Hematopoietic multipotent progenitor cell treated with erythropoietin and hydrocortisone succinate and interleukin-3 and kit ligand, for 4 days (in vitro differentiated cells): ENCODE results near the gene ATP5F1B.
A peak's percentile ranks its signal among the peaks of the same experiment; 100 is the strongest.

Source experiments
- DNase-seq: peaks from one replicate; pipeline ENCODE4 v3.0.0-alpha.2; 2015

The ATP5F1B gene

DNA sequence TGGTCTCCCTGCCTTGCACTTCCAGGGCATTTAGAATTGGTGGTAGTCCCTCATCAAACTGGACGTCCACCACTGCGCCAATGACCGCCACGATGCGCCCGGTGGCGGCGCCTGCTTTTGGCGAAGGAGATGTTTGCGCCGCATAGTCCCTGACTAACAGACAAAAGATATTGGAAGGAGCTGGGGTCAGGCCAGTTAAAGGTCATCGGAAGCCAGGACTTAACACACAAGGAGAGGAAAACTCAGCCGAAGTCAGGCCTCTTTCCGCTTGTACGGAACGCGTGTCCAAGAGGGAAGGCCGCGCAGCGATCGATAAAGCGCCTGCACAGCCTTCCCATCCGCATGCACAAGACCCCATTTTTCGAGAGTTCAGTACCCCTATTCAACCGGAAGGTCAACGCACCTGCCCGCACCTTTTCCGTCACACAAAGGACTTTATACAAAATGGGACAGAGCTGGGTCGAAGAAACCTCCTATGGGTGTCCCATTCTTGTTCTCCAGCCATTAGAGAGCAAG, 525 bp downstream of the ATP5F1B start:
- no peak for DNase-seq

DNA sequence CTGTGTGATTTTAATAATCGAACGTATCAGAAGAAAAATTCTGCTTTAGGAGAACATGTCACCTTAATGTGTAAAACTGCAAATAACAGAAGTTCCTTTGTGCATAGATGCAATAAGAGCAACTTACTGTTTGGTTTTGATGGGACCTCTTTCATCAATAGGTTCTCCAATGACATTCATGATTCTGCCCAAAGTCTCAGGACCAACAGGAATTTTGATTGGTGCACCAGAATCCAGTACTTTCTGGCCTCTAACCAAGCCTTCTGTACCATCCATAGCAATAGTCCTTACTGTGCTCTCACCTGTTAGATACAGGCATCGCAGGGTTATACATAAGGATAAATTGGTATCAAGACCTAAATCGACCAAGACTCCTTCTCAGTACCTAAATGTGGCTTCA, 1.1 kb downstream of the ATP5F1B start:
- no peak for DNase-seq

DNA sequence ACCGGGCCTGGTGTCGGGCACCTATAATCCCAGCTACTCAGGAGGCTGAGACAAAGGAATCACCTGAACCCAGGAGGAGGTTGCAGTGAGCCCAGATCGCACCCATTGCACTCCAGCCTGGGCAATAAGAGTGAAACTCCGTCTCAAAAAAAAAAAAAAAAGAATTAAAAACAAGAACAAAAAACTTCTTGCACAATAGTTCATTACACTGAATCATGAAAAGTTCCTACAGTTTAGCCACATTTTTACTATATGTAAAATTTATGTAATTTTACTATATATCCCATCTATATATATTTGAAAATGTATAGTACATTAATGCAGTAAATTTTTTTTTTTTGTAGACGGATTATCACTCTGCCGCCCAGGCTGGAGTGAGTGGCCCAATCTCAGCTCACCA, 4.6 kb downstream of the ATP5F1B start:
- no peak for DNase-seq

DNA sequence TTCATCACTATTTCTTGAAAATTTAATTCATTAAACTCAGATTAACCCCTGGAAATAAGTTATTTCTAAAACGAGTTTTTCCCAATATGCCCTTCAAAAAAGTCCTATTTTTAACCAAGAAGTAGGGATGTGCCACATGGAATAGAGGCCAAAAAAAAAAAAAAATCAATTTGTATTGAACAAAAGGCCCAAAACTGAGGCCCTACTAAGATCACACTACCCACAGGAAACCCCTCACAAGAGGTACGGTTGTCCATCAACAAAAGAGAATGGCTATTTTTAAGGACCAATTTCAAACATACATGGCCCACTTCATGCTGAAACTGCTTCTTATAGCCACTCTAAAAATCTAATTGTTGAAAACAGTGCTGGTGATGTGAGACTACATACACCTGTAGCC, 8.2 kb downstream of the ATP5F1B start:
- no peak for DNase-seq

DNA sequence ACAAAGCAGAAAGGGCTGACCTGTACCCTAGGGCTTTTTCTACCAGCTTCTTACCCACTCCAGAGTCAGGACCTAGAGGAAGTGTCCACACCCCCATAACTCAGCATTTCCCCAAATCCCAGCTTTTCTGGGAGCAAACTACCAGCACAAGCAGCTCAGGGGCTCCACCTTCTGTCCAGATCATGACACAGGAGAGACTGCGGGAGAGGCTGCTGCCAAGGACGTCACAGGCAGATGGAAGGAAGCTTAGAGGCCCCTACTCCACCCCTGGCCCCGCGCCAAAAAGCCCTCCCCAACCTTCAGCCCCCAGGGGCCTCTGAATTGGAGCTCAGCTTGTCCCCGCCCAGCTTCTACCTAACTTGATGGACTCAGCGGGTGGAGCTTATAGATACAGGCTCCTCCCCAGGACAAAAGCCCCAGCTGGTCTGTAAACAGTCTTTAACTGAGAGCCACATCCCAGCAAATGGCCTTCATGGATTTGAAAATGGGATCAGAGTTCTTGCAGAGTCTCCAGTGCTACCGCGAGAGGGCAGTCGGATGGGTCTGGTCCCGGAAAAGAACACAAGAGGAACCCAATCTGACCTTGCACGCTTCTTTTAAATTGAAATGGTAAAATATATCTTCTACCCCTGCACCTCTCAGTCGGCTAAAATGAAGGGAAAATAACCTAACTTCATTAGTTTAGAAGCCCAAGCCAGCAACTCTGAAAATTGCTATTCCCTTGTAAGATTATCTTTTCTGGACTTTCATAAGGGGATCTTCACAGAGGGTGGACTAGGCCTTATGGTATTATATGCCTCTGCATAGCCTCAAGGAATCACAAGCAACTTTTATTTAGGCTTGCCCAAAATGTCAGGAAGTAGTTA, 8.9 kb downstream of the ATP5F1B start:
- DNase-seq, result peak; percentile 100

DNA sequence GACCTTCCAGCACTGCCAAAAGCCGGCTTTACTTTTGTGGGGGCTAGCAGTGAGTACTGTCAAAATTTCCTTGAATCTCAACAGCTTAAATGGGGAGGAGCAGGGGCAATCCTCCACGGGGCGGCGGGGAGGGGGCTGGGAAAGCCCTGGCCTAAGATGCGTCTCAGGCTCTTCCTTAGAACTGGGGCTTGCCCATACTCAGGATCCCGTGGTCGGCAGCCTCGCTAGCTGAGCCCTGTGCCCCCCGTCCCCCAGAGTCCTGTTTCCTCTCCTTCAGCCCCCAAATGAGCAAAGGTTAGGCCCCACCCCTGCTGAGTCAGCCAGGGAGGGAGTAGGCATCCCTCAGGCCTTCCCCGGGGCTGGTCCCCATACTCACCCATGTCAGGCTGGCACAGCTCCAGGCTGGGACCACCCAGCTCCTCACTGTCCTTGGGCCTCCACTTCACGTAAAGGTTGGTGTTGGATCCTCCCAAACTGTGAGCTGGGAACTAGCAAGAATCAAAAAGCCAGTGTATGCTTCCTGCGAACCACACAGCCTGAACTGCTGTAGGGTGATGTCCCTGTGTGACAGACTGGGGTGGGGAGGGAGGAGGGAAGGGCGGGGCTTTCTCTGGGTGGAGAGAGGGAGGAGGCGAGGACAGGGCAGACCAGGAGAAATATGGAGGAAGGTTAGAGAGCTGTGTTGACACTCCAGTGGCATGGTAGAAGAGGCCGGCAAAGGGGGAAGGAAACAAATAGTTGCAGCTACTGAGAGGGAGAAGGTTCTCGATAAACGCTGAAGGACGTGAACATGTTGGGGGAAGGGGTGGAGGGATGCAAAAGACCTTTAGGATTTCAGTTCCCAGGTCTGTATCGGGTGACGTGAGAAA, 9.7 kb downstream of the ATP5F1B start:
- DNase-seq, result peak; percentile 96

DNA sequence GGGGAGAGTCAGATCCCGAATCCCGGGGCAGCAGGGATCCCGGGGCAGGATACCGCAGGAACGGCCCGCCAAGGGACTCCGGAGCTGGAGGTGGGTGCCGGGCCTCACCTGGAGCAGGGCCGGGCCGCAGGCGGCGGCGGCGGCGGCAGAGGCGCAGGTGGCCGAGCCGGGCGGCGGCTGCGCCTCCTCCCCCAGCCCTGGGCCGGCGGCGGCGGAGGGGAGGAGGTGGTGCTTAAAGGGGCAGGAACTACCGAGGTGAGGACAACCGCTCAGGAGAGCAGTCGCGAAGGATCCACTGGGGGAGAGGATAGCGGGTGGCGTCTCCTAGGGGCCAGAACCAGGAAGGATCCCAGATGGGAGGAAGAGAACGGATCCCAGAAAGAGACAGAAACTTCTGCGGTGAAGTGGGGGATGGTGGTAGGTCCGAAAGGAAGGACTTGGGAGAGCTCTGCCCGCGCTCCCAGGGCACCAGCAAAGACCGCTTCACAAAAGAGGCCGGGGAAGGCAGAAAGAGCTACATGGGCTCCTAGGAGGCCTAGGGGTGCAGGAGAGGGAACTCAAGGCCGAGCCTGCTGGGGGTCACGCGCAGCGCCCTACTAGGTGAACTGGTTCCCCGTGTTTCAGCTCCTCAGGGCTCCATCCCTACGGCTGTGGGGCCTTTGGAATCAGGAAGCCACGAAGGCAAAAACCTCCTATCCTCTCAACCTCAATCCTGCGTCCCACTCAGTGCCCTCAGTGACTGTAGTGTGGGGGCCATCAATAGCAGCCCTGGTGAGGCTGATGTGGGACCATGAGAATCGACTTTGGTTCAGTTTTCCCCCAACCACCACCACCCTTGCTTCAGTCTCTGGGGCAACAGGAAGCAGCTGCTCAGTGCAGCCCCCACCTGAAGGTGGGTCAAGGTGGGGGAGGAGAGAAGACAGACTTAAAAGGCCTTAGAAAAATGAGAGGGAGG, 10.7 kb downstream of the ATP5F1B start:
- DNase-seq, result peak; percentile 86

DNA sequence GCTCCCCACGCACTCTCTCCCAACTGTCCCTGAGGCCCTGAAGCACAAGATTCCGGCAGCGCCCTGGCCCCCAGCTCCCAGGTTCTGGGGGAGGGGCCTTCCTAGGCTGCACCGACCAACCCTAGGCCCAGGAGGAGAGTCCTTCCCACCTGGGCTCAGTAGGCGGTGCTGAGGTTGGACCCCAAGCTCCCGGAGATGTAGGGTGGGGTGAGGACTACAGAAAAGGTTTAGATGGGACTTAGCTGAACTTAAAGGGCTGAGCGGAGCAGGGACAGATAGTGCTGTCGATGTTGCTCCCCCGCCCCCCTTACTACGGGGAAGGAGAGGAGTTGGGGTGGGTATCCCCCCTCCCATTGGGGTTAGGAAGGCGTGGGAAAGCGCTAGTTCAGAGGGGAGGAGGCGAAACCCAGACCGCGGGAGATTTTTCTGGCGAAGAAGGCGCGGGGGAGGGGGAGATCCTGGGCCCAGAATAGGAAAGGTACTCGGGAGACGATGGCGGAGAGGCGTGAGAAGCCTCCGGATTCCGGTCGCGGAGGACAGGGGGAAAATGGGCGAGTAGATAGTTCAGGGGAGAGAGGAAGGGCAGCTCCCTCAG, 11.4 kb downstream of the ATP5F1B start:
- DNase-seq, result peak; percentile 61

DNA sequence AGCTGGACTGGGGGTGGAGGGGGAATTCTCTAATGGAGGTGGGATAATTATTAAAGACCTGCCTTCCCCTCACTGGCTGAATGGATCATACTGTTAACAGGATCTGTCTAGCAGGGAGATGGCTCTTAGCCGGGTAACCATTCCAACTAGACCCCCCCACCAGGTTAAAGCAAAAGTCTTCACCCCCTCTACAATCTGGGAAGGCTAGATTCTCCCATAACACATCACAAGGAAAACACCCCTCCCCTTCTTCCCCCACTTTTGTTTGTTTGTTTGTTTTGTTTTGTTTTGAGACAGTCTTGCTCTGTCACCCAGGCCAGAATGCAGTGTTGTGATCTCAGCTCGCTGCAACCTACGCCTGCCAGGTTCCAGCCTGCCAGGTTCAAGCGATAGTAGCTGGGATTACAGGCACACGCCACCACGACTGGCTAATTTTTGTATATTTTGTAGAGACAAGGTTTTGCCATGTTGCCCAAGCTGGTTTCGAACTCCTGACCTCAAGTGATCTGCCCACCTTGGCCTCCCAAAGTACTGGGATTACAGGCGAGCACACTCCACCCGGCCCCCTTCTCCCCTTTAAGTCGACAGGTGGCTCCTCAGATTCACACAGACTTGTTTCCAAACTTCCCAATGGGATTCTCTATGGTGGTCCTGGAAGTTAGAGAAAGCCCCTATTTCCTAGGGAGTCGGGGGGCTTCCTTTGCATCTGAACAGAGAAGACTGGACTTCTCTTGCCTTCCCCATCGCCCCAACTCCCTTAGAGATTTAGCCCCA, 12.1 kb downstream of the ATP5F1B start:
- no peak for DNase-seq

DNA sequence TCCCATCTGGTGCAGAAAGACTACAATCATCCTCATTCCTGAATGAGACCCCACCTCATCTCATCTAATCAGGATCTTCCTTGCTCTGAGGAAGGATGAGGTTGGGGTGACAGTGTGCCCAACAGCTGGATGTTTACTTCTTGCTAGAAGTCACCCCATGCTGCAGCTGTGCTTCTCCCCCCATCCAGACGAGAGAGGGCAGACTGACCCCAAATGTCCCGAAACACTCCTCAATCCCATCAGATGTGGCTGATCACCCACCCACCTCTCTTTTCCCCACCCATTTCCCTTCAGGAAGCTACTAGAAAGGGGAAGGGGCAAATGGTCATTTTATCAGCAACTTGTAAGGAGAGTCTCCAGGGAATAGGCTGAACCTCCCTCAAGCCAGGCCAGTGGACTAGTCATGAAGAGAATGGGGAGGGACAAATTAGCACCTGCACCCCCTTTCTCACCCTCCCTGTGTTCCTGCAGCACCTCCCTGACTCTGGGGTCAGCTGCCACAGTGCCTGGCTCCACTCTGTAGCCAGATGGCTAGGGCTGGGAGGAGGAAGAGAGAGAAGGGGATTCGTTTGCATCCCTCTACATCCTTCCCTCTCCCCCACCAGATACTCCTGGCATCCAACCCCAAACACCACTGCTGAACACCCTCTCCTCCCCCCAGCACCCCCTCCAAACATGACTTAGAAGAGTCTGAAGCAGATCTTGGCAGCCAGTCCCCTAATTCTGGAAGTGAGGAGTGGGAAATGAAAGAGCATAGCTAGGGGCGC, 12.9 kb downstream of the ATP5F1B start:
- DNase-seq, result no peak

DNA sequence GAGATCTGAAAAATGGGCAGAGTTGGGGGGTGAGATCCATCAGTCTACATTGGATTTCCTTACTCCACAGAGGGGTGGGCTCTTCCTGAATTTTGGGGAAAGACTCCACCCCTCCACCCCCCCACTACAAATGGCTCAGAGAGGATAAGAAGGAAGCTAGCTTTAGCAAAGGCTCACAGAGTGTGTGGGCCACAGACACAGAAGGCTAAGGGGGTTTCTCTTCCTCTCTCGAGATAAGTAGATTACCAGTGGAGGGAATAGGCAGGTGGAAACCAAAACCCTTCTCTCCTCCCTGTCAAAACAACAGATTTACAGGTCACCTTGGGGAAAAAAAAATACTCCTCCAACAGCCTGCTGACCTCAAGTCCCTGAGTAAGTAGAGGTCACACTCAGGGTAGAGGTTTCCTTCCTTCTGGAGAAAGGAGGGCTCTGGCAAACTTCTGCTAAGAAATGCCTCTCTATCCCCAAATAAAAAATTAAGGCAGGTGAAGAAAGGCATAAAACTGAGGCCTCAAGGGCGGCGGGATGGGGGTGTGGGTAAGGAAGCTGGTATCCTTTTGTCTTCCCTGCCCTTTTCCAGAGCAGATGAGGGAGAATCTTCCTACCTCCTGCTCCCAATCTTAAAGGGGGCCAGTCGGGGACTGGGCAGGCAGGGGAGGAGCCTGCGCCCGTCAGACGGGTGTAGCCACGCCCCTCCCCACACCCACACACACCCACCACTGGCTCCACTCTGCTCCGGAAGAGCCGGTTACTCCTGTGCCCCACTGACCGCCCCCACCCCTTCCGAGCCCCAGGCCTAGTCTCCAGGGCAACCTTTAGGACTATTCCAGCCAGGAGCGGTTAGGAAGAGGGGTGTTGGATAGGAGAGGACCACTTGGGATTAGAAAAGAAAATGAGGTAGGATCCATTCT, 13.7 kb downstream of the ATP5F1B start:
- DNase-seq, result peak; percentile 83

DNA sequence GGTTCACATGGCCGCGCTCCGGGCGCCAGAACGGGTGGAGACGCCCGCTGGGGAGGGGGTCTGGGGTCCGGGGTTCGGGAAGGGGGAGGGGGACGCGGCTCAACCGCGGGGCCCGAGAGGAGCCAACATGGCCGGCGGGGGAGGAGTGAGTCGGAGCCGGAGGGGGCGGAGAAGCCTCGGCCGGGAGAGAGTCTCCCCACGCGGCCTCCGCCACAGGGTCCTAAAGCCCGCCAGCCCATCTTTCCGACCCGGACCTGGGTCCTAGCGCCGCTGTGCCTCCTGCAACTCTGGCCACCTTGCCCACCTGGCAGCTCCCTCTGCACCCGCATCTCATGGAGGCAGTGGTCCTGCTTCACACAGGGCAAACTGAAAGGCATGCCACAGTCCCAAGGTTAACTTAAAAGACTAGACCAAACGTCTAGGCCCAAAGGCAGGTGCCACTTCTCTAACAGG, 15.6 kb downstream of the ATP5F1B start, which contains the start of gene BAZ2A:
Gene BAZ2A, minus strand, starts transcription at position 147 of the 453 bp plus-strand sequence. CDS start 12,796 bp downstream, outside the sequence.
- peak; percentile 96 for DNase-seq

DNA sequence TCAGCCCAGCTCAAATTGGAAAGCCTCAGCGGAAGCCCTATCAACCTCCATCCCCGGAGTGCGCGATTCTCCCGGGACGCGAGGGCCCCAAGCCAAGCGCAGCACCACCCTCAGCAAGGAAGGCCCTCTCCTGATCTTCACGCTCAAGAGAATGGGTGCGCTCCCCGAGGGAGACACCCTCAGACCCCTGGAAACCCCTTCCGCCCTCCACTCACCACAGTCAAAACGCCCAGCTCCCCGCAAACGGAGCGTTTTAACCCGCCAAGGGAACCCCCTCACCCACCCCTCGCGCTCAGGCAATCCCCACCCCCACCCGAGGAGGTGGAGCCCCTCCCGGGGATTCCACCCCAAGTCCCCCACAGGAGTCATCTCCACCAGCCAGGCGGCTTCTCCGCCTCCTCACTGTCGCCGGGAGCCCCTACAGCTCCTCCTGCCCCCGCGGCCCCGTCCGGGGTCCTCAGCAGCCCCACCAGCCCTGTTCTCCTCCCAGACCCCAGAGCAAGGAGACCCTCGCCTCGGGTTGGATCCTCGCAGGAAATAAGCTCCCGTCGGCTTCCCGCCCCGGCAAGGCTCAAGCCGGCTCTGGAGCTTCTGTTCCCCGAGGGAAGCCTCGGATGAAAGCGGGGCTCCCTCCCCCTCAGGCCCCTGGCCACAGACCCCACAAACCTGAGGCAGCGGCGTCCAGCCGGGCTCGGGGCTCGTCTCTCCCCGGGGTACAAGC, 16.2 kb downstream of the ATP5F1B start:
- DNase-seq, result peak; percentile 51

DNA sequence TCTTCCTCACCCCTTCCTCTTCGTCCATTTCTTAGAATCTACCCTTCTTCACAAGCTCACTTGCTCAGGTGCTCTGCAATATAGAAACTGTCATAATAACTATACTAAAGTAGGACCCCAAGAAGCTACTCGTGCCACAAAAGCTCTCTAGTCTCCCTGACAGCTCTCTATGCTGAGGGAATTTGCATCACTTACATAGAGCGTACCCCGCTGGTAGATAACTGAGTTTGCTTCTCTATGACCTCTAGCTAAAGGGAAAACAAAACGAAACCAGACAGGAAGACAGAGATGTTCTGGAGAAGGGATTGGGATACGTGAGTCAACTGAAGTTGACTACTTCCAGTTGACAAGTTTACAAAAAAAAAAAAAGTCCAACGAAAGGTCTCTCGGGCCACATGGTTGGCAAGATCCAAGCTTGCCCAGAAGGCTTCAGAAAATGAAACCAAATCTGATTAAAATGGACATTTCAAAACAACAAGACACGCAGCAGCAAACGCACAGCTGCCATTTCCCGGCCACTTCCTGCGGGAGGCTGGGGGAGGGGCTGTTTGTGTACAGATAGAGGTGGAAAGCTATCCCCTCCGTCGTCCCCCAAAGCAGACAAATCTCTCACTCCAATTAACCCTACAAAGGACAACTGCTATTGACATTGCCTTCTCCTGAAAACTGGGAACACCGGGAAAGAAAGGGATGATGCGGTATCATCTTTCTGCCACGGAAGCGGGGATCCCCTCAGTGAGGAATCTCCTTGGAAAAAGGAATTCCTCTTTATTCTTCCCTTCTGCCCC, 16.9 kb downstream of the ATP5F1B start:
- DNase-seq, result peak; percentile 82

DNA sequence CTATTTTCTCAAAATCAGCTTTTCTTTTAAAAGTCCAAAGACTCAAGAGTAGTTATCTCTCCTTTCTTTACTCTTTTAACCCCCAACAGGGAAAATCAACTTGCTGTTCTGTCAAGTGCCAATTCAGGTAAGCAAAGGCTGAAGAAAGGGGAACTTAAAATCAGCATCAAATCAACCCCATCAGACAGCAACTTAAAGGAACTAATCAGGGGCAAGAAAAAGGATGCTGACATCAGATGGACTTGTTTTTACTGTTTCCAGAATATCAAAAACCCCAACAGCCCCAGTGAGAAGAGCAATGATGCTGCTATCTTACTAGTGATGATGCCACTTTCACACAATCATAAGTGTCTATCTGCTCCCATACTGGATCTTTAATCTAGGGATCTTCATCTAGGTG, 19.1 kb downstream of the ATP5F1B start:
- peak; percentile 32 for DNase-seq

DNA sequence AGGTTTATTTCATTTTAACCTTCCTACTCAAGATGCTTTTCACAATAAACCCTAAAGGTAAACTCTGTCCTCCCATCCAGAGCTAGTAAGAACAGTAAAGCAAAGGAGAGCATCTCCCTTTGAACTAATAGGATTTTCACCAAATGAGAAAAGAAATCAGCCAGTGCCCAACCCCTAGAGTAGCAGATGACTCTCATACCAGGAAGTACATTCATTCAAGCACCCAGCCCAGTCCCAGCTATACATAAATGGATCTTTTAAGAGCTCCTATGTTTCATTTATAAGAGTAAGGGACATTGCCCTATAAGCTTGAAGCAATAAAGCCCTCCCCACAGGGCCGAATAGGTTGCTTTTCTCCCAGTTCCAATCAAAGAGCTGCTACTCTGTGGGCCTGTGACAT, 23.2 kb downstream of the ATP5F1B start:
- DNase-seq, result no peak

DNA sequence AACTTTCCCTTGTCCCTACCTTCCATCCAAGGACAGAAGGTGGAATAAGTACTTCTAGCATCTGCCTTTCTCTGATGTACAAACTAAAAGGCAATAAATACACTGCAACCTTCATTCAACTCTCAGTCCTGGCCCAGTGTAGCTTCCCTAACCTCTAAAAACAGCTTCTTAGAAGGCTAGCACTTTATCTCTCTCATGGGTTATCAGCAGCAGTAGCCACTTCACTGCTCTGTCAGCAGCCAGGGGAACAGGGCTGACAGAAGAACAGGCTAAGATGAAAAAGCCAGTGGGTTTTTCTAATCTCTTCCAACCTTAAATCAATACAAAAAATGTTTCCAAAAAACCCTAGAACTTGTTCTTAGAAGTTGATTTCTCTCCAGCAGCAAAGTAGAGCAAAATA, 28.9 kb downstream of the ATP5F1B start:
- peak; percentile 59 for DNase-seq

DNA sequence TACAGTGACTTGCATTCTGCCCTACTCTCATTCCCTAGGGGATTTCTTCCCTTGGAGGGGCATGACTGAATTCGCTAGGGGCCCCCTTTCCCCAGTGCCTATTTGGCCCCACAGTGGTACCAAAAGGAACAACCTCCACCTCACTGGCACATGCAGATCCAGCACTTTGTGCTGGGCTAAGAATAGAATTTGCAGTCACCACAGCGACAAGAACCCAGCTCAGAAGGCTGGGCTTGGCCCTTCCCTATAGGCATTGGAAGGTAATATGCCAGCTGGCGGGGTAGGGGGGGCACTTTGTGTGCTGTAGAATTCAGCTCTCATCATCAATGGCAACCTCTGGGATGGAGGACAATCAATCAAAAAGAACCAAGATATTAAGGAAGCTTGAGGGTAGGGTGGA, 29.5 kb downstream of the ATP5F1B start:
- DNase-seq, result no peak
